ENCODE data around the gene MRC1. TPM values are rescaled to one million over a fixed set of nuclear protein-coding genes. Genes with fewer than 3 reads are reported as not detected.

The MRC1 gene
- total and polyA plus RNA-seq, 2 of the 13 experiments (the other 11 are each of a cell fraction or from before 2014, with no cell fraction given): not detected

DNA sequence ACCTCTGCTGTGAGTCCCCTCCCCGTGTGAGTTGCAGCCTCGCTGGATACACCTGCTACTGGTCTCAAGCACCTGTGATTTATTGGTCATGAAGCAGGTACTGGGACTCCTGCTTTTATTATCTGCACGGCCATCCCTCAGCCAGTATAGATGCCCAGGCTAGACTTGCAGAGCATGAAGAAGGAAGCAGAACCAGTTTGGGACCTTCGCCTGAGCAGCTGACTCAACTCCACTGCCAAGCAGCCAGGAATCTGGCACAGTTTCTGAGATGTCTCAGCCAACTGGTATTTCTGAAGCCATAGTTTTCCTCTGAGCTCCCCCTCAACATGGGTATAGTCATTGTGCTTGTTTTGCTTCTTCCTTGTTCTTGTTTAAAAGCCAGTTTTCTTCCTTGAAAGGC, 114.6 kb downstream of the MRC1 start (continued):
- TF ChIP-seq, protein P1, sequence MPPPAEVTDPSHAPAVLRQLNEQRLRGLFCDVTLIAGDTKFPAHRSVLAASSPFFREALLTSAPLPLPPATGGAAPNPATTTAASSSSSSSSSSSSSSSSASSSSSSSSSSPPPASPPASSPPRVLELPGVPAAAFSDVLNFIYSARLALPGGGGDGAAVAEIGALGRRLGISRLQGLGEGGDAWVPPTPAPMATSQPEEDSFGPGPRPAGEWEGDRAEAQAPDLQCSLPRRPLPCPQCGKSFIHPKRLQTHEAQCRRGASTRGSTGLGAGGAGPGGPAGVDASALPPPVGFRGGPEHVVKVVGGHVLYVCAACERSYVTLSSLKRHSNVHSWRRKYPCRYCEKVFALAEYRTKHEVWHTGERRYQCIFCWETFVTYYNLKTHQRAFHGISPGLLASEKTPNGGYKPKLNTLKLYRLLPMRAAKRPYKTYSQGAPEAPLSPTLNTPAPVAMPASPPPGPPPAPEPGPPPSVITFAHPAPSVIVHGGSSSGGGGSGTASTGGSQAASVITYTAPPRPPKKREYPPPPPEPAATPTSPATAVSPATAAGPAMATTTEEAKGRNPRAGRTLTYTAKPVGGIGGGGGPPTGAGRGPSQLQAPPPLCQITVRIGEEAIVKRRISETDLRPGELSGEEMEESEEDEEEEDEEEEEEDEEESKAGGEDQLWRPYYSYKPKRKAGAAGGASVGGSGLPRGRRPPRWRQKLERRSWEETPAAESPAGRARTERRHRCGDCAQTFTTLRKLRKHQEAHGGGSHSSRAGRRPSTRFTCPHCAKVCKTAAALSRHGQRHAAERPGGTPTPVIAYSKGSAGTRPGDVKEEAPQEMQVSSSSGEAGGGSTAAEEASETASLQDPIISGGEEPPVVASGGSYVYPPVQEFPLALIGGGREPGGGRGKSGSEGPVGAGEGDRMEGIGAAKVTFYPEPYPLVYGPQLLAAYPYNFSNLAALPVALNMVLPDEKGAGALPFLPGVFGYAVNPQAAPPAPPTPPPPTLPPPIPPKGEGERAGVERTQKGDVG (CRISPR knock-in tag; IDR thresholded peaks at IDR 0.05; ENCODE audit: borderline replicate concordance): no peak
- TF ChIP-seq XBP1 (CRISPR knock-in tag; IDR thresholded peaks at IDR 0.05): no peak
- TF ChIP-seq ZNF556 (CRISPR knock-in tag; IDR thresholded peaks at IDR 0.05; ENCODE audit: borderline replicate concordance): no peak
- TF ChIP-seq ZNF616 (CRISPR knock-in tag; IDR thresholded peaks at IDR 0.05; ENCODE audit: low read depth): no peak
- TF ChIP-seq ZNF264 (CRISPR knock-in tag; IDR thresholded peaks at IDR 0.05): no peak
- TF ChIP-seq GABPB1 (CRISPR knock-in tag; IDR thresholded peaks at IDR 0.05): no peak
- no peak for TF ChIP-seq SMAD3 (CRISPR knock-in tag; IDR thresholded peaks at IDR 0.05)
- TF ChIP-seq, protein P2, sequence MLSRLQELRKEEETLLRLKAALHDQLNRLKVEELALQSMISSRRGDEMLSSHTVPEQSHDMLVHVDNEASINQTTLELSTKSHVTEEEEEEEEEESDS (CRISPR knock-in tag; IDR thresholded peaks at IDR 0.05; ENCODE audit: borderline replicate concordance): no peak
- TF ChIP-seq SRSF9 (IDR thresholded peaks at IDR 0.05; ENCODE audit: borderline replicate concordance, insufficient read depth, low read depth, low read length, poor library complexity, severe bottlenecking): no peak

DNA sequence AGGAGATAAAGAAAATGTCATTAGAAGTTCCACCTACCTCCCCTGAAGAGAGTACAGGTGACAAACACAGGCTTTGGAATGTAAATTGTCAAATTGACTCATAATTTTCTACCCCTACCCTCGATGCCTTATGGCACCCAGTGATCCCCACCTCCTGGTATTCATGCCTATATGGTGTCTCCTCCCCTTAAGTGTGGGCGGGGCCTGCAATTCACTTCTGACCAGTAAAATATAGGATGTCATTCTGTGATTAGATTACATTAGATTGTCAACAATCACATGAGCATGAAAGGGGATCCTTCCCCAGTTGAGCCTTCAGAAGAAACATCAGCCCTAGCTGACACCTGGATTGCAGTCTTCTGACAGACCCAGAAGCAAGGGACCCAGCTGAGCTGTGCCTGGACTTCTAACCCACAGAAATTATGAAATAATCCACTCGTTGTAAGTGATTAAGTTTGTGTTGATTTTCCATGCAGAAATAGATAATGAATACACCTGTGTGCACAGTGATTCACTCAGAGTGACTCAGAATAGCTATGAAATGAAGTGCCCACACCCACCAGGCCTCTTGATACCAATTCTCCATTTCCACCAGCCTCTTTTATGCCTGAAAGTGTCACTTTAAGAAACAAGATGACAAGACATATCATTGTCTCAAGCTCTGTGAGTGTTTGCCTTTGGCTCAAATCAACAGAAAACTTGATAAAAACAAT, 134.0 kb downstream of the MRC1 start:
- POLR2A ChIA-PET: no interaction called here
- Histone ChIP-seq H3K9me3 (ENCODE audit: low read length) (no peaks in the 10 kb centered on the region), H3K36me3 (replicated peaks in 1 of 2; ENCODE audit: control insufficient read depth in 1 of 2, insufficient read depth in 2 of 2, low read length in 2 of 2) (no peaks in the 10 kb centered on the region), H3K9ac (ENCODE audit: insufficient read depth, low read depth, low read length) (no peak overlapping the region), H3K27me3 (ENCODE audit: control insufficient read depth in 1 of 2, insufficient read depth in 2 of 2, low read length in 2 of 2) (no peaks in the 10 kb centered on the region), H3K27ac (ENCODE audit: extremely low read length, insufficient read depth, low read length) (no peak overlapping the region), H3K4me1 (ENCODE audit: insufficient read depth, low read length) (no peaks in the 10 kb centered on the region), H4K20me1 (ENCODE audit: insufficient read depth, low read length) (no peaks in the 10 kb centered on the region), H2AFZ (ENCODE audit: low read length) (no peak overlapping the region), H3K79me2 (ENCODE audit: insufficient read depth, low read length) (no peaks in the 10 kb centered on the region), H3K4me3 (replicated peaks in 1 of 3; ENCODE audit: insufficient read depth in 1 of 3, low read depth in 2 of 3, low read length in 3 of 3) (no peak overlapping the region), H3K4me2 (ENCODE audit: low read depth, low read length) (no peak overlapping the region)
- FAIRE-seq (no peak), ATAC-seq (no peak), DNase-seq (ENCODE audit: low spot score) (no peak)
- CTCF ChIA-PET (ENCODE audit: low intra/inter-chr PET ratio, low total read pairs): no interaction called here
- no TSS peak for BruUV-seq (replicated peaks)
- intact Hi-C loops (cut with micrococcal nuclease; ENCODE audit: unreplicated experiment): no loop called here
- in situ Hi-C loops (cut with HindIII; ENCODE audit: extremely low pct_ligation_motif_present, low pct_unique_long_range_greater_than_20kb): no loop called here
- WGBS (ENCODE audit: low lambda C conversion rate): 0% methylated on average over 3 of the region's 3 CpGs
- TF ChIP-seq SMAD9 (CRISPR knock-in tag; IDR thresholded peaks at IDR 0.05) (no peak), ZNF225 (CRISPR knock-in tag; IDR thresholded peaks at IDR 0.05) (no peak), ZNF547 (CRISPR knock-in tag; IDR thresholded peaks at IDR 0.05) (no peak), TRIM24 (CRISPR knock-in tag; IDR thresholded peaks at IDR 0.05) (no peak), YEATS4 (CRISPR knock-in tag; IDR thresholded peaks at IDR 0.05; ENCODE audit: borderline replicate concordance) (no peak), HHEX (CRISPR knock-in tag; IDR thresholded peaks at IDR 0.05) (no peak), HIVEP1 (CRISPR knock-in tag; IDR thresholded peaks at IDR 0.05) (no peak)
- TF ChIP-seq, protein P3, sequence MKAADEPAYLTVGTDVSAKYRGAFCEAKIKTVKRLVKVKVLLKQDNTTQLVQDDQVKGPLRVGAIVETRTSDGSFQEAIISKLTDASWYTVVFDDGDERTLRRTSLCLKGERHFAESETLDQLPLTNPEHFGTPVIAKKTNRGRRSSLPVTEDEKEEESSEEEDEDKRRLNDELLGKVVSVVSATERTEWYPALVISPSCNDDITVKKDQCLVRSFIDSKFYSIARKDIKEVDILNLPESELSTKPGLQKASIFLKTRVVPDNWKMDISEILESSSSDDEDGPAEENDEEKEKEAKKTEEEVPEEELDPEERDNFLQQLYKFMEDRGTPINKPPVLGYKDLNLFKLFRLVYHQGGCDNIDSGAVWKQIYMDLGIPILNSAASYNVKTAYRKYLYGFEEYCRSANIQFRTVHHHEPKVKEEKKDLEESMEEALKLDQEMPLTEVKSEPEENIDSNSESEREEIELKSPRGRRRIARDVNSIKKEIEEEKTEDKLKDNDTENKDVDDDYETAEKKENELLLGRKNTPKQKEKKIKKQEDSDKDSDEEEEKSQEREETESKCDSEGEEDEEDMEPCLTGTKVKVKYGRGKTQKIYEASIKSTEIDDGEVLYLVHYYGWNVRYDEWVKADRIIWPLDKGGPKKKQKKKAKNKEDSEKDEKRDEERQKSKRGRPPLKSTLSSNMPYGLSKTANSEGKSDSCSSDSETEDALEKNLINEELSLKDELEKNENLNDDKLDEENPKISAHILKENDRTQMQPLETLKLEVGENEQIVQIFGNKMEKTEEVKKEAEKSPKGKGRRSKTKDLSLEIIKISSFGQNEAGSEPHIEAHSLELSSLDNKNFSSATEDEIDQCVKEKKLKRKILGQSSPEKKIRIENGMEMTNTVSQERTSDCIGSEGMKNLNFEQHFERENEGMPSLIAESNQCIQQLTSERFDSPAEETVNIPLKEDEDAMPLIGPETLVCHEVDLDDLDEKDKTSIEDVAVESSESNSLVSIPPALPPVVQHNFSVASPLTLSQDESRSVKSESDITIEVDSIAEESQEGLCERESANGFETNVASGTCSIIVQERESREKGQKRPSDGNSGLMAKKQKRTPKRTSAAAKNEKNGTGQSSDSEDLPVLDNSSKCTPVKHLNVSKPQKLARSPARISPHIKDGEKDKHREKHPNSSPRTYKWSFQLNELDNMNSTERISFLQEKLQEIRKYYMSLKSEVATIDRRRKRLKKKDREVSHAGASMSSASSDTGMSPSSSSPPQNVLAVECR (CRISPR knock-in tag; IDR thresholded peaks at IDR 0.05; ENCODE audit: borderline replicate concordance): no peak

Measured in HepG2 (cell line).